Measurements from ENCODE around the gene FAM135A.

The FAM135A gene

GRCh38 chr6:70414813-70415212, 1.5 kb downstream of the FAM135A start:
- no peak for TF ChIP-seq MYC (IDR thresholded peaks at IDR 0.05; ENCODE audit: low read depth, low read length)
- TF ChIP-seq CTCF (IDR thresholded peaks at IDR 0.05; ENCODE audit: low read depth, low read length) = no peak
- TF ChIP-seq POLR2A (IDR thresholded peaks at IDR 0.05; ENCODE audit: extremely low read depth, insufficient read length) = no peak
- no peak for TF ChIP-seq MAX (IDR thresholded peaks at IDR 0.05; ENCODE audit: low read depth, low read length)
- no peak for DNase-seq (ENCODE audit: low read depth)
- peak overlapping the region; percentile 90 for H3K4me3 ChIP-seq (ENCODE audit: low read depth, low read length)

GRCh38 chr6:70415247-70415646, 1.9 kb downstream of the FAM135A start:
- no peak for TF ChIP-seq POLR2A (IDR thresholded peaks at IDR 0.05; ENCODE audit: extremely low read depth, insufficient read length)
- no peak for TF ChIP-seq MAX (IDR thresholded peaks at IDR 0.05; ENCODE audit: low read depth, low read length)
- TF ChIP-seq MYC (IDR thresholded peaks at IDR 0.05; ENCODE audit: low read depth, low read length) = no peak
- TF ChIP-seq CTCF (IDR thresholded peaks at IDR 0.05; ENCODE audit: low read depth, low read length) = no peak
- peak overlapping the region; percentile 90 for H3K4me3 ChIP-seq (ENCODE audit: low read depth, low read length)

GRCh38 chr6:70415660-70416059, 2.4 kb downstream of the FAM135A start:
- no peak overlapping the region for H3K4me3 ChIP-seq (ENCODE audit: low read depth, low read length)
- no peak for DNase-seq (ENCODE audit: low read depth)
- no peak for TF ChIP-seq CTCF (IDR thresholded peaks at IDR 0.05; ENCODE audit: low read depth, low read length)
- no peak for TF ChIP-seq MAX (IDR thresholded peaks at IDR 0.05; ENCODE audit: low read depth, low read length)
- no peak for TF ChIP-seq MYC (IDR thresholded peaks at IDR 0.05; ENCODE audit: low read depth, low read length)
- no peak for TF ChIP-seq POLR2A (IDR thresholded peaks at IDR 0.05; ENCODE audit: extremely low read depth, insufficient read length)

More at GRCh38 chr6:70415247-70415646, 1.9 kb downstream of the FAM135A start:
- peak; percentile 21 for DNase-seq (ENCODE audit: low read depth)

GRCh38 chr6:70421509-70421908, 8.2 kb downstream of the FAM135A start:
- no peak for DNase-seq (ENCODE audit: low read depth)
- H3K4me3 ChIP-seq (ENCODE audit: low read depth, low read length) = no peak overlapping the region

GRCh38 chr6:70423189-70424134, 10.2 kb downstream of the FAM135A start:
- TF ChIP-seq POLR2A (IDR thresholded peaks at IDR 0.05; ENCODE audit: extremely low read depth, insufficient read length) = no peak
- no peak for TF ChIP-seq MYC (IDR thresholded peaks at IDR 0.05; ENCODE audit: low read depth, low read length)
- TF ChIP-seq MAX (IDR thresholded peaks at IDR 0.05; ENCODE audit: low read depth, low read length) = no peak
- no peak for TF ChIP-seq CTCF (IDR thresholded peaks at IDR 0.05; ENCODE audit: low read depth, low read length)
- no peak for DNase-seq (ENCODE audit: low read depth)
- H3K4me3 ChIP-seq (ENCODE audit: low read depth, low read length) = no peak overlapping the region

More at GRCh38 chr6:70421509-70421908, 8.2 kb downstream of the FAM135A start:
- TF ChIP-seq POLR2A (IDR thresholded peaks at IDR 0.05; ENCODE audit: extremely low read depth, insufficient read length) (no peak), CTCF (IDR thresholded peaks at IDR 0.05; ENCODE audit: low read depth, low read length) (no peak), MAX (IDR thresholded peaks at IDR 0.05; ENCODE audit: low read depth, low read length) (no peak), MYC (IDR thresholded peaks at IDR 0.05; ENCODE audit: low read depth, low read length) (no peak)

All from NB4 (cell line).